ENCODE measurements around the gene C1QTNF9B. TPM values are rescaled to one million over a fixed set of nuclear protein-coding genes. Genes with fewer than 3 reads are reported as not detected.
A peak's percentile ranks its signal among the peaks of the same experiment; 100 is the strongest.

C1QTNF9B gene
- total RNA-seq, 4 donors from 2014 or later: 0.27 to 1.1 (median 0.58) TPM; not detected in 1

GRCh38 chr13:23856008-23856750 is 41.1 kb downstream of the C1QTNF9B start:
- in situ Hi-C loops (cut with MboI; ENCODE audit: low sequenced_read_pairs in 4 of 4) (loop anchor here in 1 of 4 donors (25.0 kb wide), 1 partner anchor 269 kb away; no protein-coding TSS in a partner anchor), intact Hi-C loops (cut with DNase I; ENCODE audit: low total_unique reads) (no loop called here)
- DNase-seq: no peak
- TF ChIP-seq, protein P1, sequence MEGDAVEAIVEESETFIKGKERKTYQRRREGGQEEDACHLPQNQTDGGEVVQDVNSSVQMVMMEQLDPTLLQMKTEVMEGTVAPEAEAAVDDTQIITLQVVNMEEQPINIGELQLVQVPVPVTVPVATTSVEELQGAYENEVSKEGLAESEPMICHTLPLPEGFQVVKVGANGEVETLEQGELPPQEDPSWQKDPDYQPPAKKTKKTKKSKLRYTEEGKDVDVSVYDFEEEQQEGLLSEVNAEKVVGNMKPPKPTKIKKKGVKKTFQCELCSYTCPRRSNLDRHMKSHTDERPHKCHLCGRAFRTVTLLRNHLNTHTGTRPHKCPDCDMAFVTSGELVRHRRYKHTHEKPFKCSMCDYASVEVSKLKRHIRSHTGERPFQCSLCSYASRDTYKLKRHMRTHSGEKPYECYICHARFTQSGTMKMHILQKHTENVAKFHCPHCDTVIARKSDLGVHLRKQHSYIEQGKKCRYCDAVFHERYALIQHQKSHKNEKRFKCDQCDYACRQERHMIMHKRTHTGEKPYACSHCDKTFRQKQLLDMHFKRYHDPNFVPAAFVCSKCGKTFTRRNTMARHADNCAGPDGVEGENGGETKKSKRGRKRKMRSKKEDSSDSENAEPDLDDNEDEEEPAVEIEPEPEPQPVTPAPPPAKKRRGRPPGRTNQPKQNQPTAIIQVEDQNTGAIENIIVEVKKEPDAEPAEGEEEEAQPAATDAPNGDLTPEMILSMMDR (IDR thresholded peaks at IDR 0.05 in 4 of 5, conservative IDR thresholded peaks at IDR 0.05 in 1 of 5): no peak
- no peak for TF ChIP-seq POLR2A (IDR thresholded peaks at IDR 0.05)
- Histone ChIP-seq H3K27me3 (no peaks in the 10 kb centered on the region), H3K4me3 (no peak overlapping the region), H3K4me1 (no peaks in the 10 kb centered on the region), H3K9me3 (no peaks in the 10 kb centered on the region), H3K27ac (no peak overlapping the region), H3K36me3 (peaks cover 0 to 5% of the 10 kb centered on the region in 2 donors)
- ATAC-seq: peak; percentile 63 to 78

DNA sequence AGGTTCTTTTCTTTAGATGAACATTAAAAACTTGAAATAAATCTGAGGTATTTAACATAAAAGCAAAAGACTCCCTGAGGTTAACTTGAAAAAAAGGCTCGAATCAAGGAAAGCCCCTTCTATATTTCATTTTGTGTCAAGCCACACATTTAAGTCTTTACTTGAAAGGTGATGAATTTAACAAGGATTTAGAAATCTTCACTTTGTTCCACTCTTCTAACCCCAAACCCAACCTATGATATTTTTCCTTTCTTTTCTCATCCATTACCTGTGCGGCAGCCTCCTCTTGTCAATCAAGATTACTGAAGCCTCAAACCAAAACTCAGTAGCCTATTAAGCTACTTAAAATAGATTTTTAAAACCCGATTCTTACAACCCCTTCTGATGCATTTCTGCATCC is 41.9 kb downstream of the C1QTNF9B start:
- no peaks in the 10 kb centered on the region for H3K9me3 ChIP-seq
- intact Hi-C loops (cut with DNase I; ENCODE audit: low total_unique reads): no loop called here
- no peaks in the 10 kb centered on the region for H3K4me1 ChIP-seq
- H3K4me3 ChIP-seq: no peak overlapping the region
- DNase-seq: no peak
- H3K36me3 ChIP-seq: no peaks in the 10 kb centered on the region
- no peaks in the 10 kb centered on the region for H3K27me3 ChIP-seq
- no peak for ATAC-seq
- TF ChIP-seq POLR2A (IDR thresholded peaks at IDR 0.05): no peak
- TF ChIP-seq, protein P1 (IDR thresholded peaks at IDR 0.05 in 4 of 5, conservative IDR thresholded peaks at IDR 0.05 in 1 of 5): no peak
- no peak overlapping the region for H3K27ac ChIP-seq
- in situ Hi-C loops (cut with MboI; ENCODE audit: low sequenced_read_pairs in 4 of 4): loop anchor here in 1 of 4 donors (25.0 kb wide), 1 partner anchor 268 kb away; no protein-coding TSS in a partner anchor

DNA sequence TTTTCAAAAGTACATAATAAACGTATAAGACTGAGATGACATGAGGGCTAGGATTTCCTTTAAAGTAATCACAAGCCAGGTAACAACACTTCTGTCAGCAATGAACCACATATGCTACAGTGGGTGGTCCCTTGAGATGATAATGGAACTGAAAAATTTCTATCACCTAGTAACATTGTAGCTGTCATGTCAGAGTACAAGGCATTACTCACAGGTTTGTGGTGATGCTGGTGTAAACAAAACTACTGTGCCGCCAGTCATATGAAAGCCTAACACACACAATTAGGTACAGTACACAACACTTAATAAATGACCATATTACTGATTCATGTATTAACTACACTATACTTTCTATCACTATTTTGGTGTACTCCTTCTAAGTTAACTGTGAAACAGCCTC is 45.0 kb downstream of the C1QTNF9B start:
- Histone ChIP-seq H3K27ac (no peak overlapping the region), H3K27me3 (no peaks in the 10 kb centered on the region), H3K4me3 (no peak overlapping the region), H3K36me3 (no peaks in the 10 kb centered on the region), H3K4me1 (peaks cover 0 to 5% of the 10 kb centered on the region in 2 donors), H3K9me3 (no peaks in the 10 kb centered on the region)
- ATAC-seq: no peak
- no peak for TF ChIP-seq POLR2A (IDR thresholded peaks at IDR 0.05)
- TF ChIP-seq, protein P1 (IDR thresholded peaks at IDR 0.05 in 4 of 5, conservative IDR thresholded peaks at IDR 0.05 in 1 of 5): no peak
- no peak for DNase-seq
- intact Hi-C loops (cut with DNase I; ENCODE audit: low total_unique reads) (no loop called here), in situ Hi-C loops (cut with MboI; ENCODE audit: low sequenced_read_pairs in 4 of 4) (loop anchor here in 1 of 4 donors (25.0 kb wide), 1 partner anchor 265 kb away; no protein-coding TSS in a partner anchor)

DNA sequence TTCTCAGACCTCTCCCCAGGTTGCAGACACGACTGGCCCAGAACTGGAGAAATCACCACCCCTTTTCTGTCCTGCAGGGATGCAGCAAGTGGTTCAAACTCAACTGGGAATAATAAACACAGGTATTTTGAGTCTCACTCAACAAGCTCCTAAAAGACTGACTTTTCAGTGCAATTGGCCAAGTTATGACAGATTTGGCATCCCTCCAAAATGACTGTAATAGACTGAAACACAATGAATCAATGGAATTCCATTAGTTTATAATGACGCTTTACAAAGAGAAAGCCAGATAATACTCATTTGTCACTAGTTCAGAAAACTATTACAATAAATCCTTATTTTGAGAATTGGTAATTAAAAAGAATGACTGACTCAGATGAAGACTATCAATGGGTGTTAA is 46.2 kb downstream of the C1QTNF9B start:
- no peaks in the 10 kb centered on the region for H3K27me3 ChIP-seq
- in situ Hi-C loops (cut with MboI; ENCODE audit: low sequenced_read_pairs in 4 of 4): loop anchor here in 1 of 4 donors (25.0 kb wide), 1 partner anchor 264 kb away; no protein-coding TSS in a partner anchor
- no peak for ATAC-seq
- no peak overlapping the region for H3K4me3 ChIP-seq
- no peaks in the 10 kb centered on the region for H3K9me3 ChIP-seq
- H3K4me1 ChIP-seq: peaks cover 0 to 5% of the 10 kb centered on the region in 2 donors
- no peak overlapping the region for H3K27ac ChIP-seq
- TF ChIP-seq, protein P1 (IDR thresholded peaks at IDR 0.05 in 4 of 5, conservative IDR thresholded peaks at IDR 0.05 in 1 of 5): no peak
- TF ChIP-seq POLR2A (IDR thresholded peaks at IDR 0.05): no peak
- no peak for DNase-seq
- intact Hi-C loops (cut with DNase I; ENCODE audit: low total_unique reads): no loop called here
- no peaks in the 10 kb centered on the region for H3K36me3 ChIP-seq

Measured in gastrocnemius medialis (tissue), 4 donors.